Fibroblast of lung (primary cell): ENCODE data around the gene SLC25A36. TPM values are rescaled to one million over a fixed set of nuclear protein-coding genes. Genes with fewer than 3 reads are reported as not detected.

Source experiments
- DNase-seq, 2 donors: peaks; one replicate each; pipeline versions ENCODE4 v3.0.0 to v3.0.0-alpha.2; 2010; ENCODE audit warnings: low read depth in 2 of 2
- H2AFZ ChIP-seq: 2 replicates; pipeline ENCODE4 v1.5.1; 2012; ENCODE audit warnings: low read length, control low read depth, inconsistent platforms
- H3K27ac ChIP-seq: 2 replicates; pipeline ENCODE4 v1.5.1; 2011; ENCODE audit warnings: low read length, control low read depth; ENCODE audit not compliant: insufficient read depth
- H3K27me3 ChIP-seq: 2 replicates; pipeline ENCODE4 v1.5.1; 2011; ENCODE audit warnings: mild to moderate bottlenecking, low read length; ENCODE audit not compliant: control insufficient read depth, insufficient read depth
- H3K36me3 ChIP-seq: 2 replicates; pipeline ENCODE4 v1.5.1; 2011; ENCODE audit warnings: low read length; ENCODE audit not compliant: control insufficient read depth, insufficient read depth
- H3K4me1 ChIP-seq: 2 replicates; pipeline ENCODE4 v1.5.1; 2011; ENCODE audit warnings: low read length; ENCODE audit not compliant: control insufficient read depth, insufficient read depth; ENCODE audit errors: extremely low read depth
- H3K4me2 ChIP-seq: 2 replicates; pipeline ENCODE4 v1.5.1; 2011; ENCODE audit warnings: low read length, control low read depth; ENCODE audit not compliant: insufficient read depth; ENCODE audit errors: extremely low read depth
- H3K4me3 ChIP-seq, 4 experiments: fragments of 200-600 bp in 1 of 4; sonication (generic) in 1 of 4; replicated peaks in 1 of 4; 2 replicates each; pipeline ENCODE4 v1.5.1; 2011 to 2016; ENCODE audit warnings: low read length in 4 of 4, low read depth in 3 of 4, mild to moderate bottlenecking in 3 of 4, control low read depth in 2 of 4, inconsistent platforms in 1 of 4, mixed read lengths in 1 of 4; ENCODE audit not compliant: insufficient read depth in 1 of 4; ENCODE audit errors: control extremely low read depth in 1 of 4
- H3K79me2 ChIP-seq: 2 replicates; pipeline ENCODE4 v1.5.1; 2012; ENCODE audit warnings: mild to moderate bottlenecking, low read length, inconsistent platforms; ENCODE audit not compliant: control insufficient read depth, insufficient read depth
- H3K9ac ChIP-seq: 2 replicates; pipeline ENCODE4 v1.5.1; 2011; ENCODE audit warnings: mild to moderate bottlenecking, low read length, control low read depth; ENCODE audit not compliant: insufficient read depth
- H3K9me3 ChIP-seq: 2 replicates; pipeline ENCODE4 v1.5.1; 2012; ENCODE audit warnings: low read depth, low read length; ENCODE audit not compliant: control insufficient read depth, insufficient read depth
- H4K20me1 ChIP-seq: 2 replicates; pipeline ENCODE4 v1.5.1; 2011; ENCODE audit warnings: low read length; ENCODE audit not compliant: control insufficient read depth, insufficient read depth; ENCODE audit errors: extremely low read depth
- CTCF ChIP-seq, 2 donors: IDR thresholded peaks in 1 of 2; conservative IDR thresholded peaks in 1 of 2; 1 replicate in 1 of 2; 2 replicates in 1 of 2; pipeline ENCODE4 v1.5.1; 2011 to 2012; ENCODE audit warnings: low read length in 2 of 2, control low read depth in 1 of 2, inconsistent platforms in 1 of 2, low read depth in 1 of 2, mild to moderate bottlenecking in 1 of 2
- EZH2 ChIP-seq: IDR thresholded peaks from 2 replicates; pipeline ENCODE4 v1.5.1; 2012; ENCODE audit warnings: low read length, control low read depth, mild to moderate bottlenecking; ENCODE audit errors: missing control alignments
- polyA minus RNA-seq: library from RNA; depleted of rRNA, polyadenylated mRNA; stranded (reverse); fragments of >200 nt; gene quantifications from 2 replicates; pipeline ENCODE4 v1.2.3, GENCODE V29; 2011; ENCODE audit warnings: low replicate concordance
- polyA plus RNA-seq, 2 donors: library from polyadenylated mRNA; depleted of rRNA in 1 of 2; stranded (reverse) in 1 of 2; unstranded in 1 of 2; fragments of >200 nt; gene quantifications; 2 replicates each; pipeline ENCODE4 v1.2.1, GENCODE V29; 2011 to 2012; ENCODE audit warnings: missing spikeins in 1 of 2
- total RNA-seq: library from RNA; depleted of rRNA; stranded (reverse); fragments of >200 nt; gene quantifications from 2 replicates; pipeline ENCODE4 v1.2.1, GENCODE V29; 2014

The SLC25A36 gene
- total RNA-seq (55.0 and 78.6 TPM in 2 replicates), polyA plus RNA-seq (29.7 and 53.6 TPM in 2 replicates), polyA minus RNA-seq (1.5 and 1.8 TPM in 2 replicates)
- polyA plus RNA-seq (2012) = 18.1 and 23.7 TPM in 2 replicates

- TF ChIP-seq EZH2 = no peak
- H3K4me2 ChIP-seq = peak within 1 kb of the TSS; percentile 94
- H3K79me2 ChIP-seq = peaks cover 44% of the 10 kb centered on the region
- H3K4me3 ChIP-seq = peak within 1 kb of the TSS; percentile 44 to 98 (median 90)
- H3K36me3 ChIP-seq = no peaks in the 10 kb centered on the region
- H3K27ac ChIP-seq = peak within 1 kb of the TSS; percentile 91
- peak; percentile 98 for DNase-seq
- H3K4me1 ChIP-seq = no peaks in the 10 kb centered on the region
- no peaks in the 10 kb centered on the region for H4K20me1 ChIP-seq
- H3K9me3 ChIP-seq = no peaks in the 10 kb centered on the region
- peak within 1 kb of the TSS; percentile 91 for H3K9ac ChIP-seq
- H3K27me3 ChIP-seq = no peaks in the 10 kb centered on the region
- H2AFZ ChIP-seq = peak within 1 kb of the TSS; percentile 75
Observed at GRCh38 chr3:140941434-140942220, at the start of gene SLC25A36. TSS of gene SLC25A36 (plus strand) at chr3:140941836. CDS start at chr3:140942055, 219 bp downstream.

- Histone ChIP-seq H2AFZ (no peak overlapping the region), H3K36me3 (no peaks in the 10 kb centered on the region), H3K27me3 (no peaks in the 10 kb centered on the region), H3K27ac (no peak overlapping the region), H3K9ac (no peak overlapping the region), H3K4me2 (no peak overlapping the region), H3K79me2 (no peaks in the 10 kb centered on the region), H3K9me3 (no peaks in the 10 kb centered on the region), H3K4me1 (peaks cover 3% of the 10 kb centered on the region), H3K4me3 (no peak overlapping the region), H4K20me1 (no peaks in the 10 kb centered on the region)
- TF ChIP-seq CTCF (conservative IDR thresholded peaks at IDR 0.05 in 1 of 2, IDR thresholded peaks at IDR 0.05 in 1 of 2; ENCODE audit: low read depth in 1 of 2, low read length in 2 of 2) (no peak), EZH2 (no peak)
- DNase-seq = no peak
Observed at GRCh38 chr3:140896997-140897396, 44.6 kb upstream of the SLC25A36 start.

- no peak overlapping the region for H2AFZ ChIP-seq
- H3K27me3 ChIP-seq = no peaks in the 10 kb centered on the region
- no peaks in the 10 kb centered on the region for H3K79me2 ChIP-seq
- TF ChIP-seq EZH2 (no peak), CTCF (conservative IDR thresholded peaks at IDR 0.05 in 1 of 2, IDR thresholded peaks at IDR 0.05 in 1 of 2; ENCODE audit: low read depth in 1 of 2, low read length in 2 of 2) (peak; percentile 62 to 69)
- no peaks in the 10 kb centered on the region for H3K36me3 ChIP-seq
- H3K4me1 ChIP-seq = peaks cover 3% of the 10 kb centered on the region
- H3K9ac ChIP-seq = no peak overlapping the region
- H3K9me3 ChIP-seq = no peaks in the 10 kb centered on the region
- DNase-seq = peak; percentile 85 to 93
- H3K27ac ChIP-seq = no peak overlapping the region
- H3K4me3 ChIP-seq = no peak overlapping the region
- H4K20me1 ChIP-seq = no peaks in the 10 kb centered on the region
- H3K4me2 ChIP-seq = no peak overlapping the region
Observed at GRCh38 chr3:140898340-140899180, 43.1 kb upstream of the SLC25A36 start.
